ENCODE results near the gene ING5.

Gene ING5

DNA sequence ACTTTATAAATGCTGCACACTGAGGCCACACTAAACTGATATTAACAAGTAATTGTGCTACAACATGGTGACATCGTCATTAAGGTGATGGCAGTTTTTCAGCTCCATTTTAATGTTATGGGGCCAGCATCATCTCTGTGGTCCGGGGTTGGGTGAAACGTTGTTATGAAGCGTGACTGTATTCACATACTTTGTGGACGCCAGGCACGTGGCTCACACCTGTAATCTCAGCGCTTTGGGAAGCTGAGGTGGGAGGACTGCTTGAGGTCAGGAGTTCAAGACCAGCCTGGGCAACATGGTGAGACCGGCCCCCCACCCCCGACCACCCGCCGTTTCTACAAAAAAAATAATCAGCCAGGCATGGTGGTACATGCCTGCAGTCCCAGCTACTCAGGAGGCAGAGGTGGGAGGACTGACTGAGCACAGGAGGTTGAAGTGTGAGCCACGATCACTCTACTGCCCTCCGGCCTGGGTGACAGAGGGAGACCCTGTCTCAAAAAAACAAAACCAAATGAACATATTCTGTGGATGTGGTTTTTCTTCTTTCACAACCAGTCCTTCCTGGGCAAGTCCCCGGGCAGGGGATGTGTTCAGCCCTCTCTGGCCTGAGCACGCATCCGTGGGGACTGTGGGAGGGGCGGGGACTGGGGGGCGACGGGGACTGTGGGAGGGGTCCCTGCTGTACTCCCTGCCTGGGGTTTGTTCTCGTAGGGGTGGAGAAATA is 61.9 kb downstream of the ING5 start:
- DNase-seq, result no peak

DNA sequence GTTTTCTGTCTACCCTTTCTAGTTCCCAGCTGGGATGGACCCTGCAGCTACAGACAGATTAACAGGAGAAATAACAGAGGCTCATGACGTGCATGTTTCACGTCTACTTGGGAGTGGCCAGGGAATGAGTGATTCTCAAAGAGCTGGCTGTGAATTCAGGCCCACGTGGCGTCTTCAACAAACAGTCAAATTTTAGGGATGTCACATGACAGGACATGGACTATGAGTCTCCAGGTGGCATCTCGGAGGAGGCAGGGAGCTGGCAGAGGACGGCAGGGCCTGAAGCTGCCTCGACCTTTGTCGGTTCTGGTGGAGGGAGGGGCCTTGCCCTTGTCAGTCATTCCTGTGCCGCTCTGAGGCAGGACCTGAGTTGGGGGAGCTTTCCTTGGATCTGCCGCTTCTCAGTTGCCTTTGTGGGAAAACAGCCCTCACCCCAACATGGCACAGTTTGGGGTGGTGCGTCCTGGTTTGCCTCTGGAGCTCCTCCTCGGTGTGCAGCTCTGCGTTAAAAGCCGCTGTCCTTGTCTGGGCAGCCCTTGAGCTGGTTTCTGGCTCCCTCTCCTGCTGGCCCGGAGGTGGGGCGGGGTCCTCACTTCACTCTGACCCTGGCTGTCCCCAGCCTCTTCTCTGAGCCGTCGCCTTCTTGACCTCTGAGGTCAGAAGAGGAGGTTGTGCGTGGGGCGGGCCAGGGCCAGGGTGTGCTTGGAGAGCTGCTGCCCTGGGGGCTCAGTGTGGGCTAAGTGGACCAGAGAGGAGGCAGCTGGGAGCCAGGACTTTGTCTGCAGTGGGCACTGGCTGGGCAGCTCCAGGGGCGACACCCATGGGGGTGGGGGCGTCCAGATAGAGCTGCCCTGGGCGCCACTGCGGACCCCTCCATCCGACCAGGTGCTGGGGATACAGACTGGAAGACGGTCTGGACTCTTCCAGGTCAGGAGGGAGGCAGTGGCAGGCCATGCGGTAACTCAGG is 62.7 kb downstream of the ING5 start:
- DNase-seq, result no peak

DNA sequence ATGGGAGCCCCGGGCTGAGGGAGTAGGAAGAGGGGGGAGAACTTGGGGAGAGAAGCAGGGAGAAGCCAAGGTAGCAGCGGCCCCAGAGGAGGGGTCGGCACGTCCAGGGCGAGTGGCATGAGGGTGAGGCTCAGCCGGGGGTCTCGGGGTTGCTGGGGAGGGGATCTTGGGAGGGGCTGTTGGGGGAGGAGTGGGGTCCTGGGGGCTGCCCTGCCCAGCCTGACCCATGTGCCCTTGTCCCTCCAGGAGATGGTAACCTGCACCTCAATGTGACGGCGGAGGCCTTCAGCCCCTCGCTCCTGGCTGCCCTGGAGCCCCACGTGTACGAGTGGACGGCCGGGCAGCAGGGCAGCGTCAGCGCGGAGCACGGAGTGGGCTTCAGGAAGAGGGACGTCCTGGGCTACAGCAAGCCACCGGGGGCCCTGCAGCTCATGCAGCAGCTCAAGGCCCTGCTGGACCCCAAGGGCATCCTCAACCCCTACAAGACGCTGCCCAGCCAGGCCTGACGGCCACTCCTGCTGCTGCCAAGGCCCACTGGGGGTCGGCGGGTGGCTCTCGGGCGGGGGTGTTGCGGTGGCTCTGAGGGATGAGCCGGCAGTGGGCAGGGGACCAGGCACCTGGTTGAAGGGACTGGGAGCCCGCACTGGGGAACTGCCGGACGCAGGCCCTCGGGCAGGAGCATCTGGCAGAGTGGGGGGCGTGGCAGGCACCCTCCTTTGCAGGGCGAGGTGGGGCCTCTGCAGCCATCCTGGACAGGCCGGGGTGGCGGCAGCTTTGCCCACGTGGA is 65.8 kb downstream of the ING5 start:
- no peak for DNase-seq

DNA sequence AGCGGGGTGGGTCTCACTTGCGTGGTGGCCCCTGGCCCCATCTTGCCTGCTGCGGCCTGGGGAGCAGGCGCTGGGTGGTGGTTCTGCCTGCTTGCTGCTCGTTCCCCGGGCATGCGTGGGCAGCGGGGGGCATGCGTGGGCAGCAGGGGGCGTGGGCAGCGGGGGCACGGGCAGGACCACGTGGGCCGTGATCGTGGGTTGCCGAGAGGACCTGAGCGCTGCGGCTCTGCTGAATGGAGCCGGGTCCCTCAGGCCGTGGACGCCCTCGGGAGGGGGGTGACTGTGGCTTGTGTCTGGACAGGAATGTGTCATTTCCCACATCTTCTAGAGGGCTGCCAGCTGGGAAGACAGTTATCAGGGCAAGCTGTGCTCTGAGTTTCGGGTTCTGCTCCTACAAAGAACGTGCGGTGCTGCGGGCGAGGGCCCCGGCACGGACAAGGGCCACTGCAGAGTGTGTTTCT is 66.4 kb downstream of the ING5 start:
- DNase-seq, result no peak

DNA sequence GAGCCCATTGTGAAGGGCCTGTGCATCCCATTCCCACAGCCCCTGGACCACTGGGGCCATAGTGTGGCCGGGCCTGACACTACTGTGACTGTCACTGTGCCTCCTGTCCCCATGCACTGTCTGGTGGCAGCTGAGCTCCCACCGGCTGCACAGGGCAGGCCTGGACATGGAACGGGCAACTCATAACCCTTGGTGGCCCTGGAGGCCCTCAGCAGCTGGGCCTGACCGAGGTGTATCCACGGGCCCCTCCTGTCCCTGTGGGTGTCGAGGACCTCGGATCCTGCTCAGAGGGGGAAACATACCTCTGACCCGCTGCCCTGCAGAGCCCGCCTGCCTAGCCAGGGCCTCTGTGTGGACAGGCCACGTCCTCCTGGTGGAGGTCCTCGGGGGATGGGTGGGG is 67.0 kb downstream of the ING5 start:
- DNase-seq, result no peak

DNA sequence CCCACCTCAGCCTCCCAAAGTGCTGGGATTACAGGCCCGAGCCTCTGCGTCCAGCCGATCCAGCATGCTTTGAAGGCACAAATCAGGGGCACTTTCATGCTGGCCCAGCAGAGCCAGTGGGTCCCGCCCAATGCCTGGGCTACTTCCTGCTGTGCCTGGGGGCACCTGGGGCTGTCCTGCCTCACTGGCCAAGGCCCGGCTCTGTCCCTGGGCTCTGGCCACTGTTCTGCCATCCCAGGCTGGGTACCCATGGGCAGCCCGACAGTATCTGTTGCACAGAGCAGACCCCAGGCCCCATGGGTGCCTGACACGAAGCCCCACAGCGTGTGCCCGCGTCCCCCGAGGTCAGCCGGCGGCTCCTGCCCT is 68.0 kb downstream of the ING5 start:
- no peak for DNase-seq

DNA sequence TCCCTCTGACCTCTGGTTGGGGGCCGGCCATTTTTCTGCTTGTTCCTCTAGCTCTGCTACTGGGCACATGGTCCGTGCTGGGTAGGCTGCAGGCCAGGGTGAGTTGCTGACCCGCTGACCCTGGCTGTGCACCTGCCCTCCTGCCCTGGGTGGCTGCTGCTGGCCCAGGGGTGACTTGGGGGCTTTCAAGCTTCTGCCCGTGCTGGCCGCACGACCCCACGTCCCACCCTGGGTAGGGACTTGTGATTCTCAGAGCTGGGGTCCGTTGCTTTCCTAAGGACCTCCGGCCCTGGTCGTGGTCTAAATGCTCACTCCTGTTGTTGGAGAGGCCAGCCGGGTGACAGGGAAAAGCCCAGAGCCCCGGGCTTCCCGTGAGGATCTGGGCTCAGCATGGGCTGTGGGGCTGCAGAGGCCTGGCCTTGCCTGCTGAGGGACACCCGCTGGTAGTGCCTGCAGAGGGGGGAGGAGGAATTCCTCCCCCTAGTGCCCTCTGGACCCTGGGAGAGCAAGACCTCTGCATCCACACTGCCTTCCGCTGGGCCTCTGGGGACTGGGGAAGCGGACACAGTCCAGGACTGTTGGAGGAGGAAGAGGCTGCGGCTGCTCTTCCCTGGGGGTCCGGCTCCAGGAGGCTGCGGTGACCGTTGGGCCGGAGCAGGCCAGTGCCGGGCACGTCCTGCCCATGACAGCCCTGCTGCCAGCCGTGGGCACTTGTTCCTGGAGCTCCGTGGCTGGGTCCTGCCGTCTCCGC is 68.5 kb downstream of the ING5 start:
- DNase-seq, result no peak

DNA sequence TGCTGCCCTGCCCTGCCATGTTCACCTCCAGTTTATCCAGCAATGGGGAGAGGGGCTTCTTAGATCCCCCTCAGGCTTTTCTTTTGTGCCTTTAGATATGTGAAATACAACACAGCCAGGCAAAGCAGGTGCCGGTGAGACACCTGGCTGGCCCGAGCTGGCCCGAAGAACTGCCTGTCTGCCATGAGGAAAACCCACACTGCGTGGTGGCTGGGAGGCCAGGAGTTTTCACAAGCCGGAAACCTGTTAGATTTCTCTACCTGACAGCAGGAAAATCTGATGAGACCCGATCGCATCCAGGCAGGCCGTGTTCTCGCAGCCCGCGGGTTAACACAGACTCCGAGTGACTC is 69.1 kb downstream of the ING5 start:
- DNase-seq, result no peak

DNA sequence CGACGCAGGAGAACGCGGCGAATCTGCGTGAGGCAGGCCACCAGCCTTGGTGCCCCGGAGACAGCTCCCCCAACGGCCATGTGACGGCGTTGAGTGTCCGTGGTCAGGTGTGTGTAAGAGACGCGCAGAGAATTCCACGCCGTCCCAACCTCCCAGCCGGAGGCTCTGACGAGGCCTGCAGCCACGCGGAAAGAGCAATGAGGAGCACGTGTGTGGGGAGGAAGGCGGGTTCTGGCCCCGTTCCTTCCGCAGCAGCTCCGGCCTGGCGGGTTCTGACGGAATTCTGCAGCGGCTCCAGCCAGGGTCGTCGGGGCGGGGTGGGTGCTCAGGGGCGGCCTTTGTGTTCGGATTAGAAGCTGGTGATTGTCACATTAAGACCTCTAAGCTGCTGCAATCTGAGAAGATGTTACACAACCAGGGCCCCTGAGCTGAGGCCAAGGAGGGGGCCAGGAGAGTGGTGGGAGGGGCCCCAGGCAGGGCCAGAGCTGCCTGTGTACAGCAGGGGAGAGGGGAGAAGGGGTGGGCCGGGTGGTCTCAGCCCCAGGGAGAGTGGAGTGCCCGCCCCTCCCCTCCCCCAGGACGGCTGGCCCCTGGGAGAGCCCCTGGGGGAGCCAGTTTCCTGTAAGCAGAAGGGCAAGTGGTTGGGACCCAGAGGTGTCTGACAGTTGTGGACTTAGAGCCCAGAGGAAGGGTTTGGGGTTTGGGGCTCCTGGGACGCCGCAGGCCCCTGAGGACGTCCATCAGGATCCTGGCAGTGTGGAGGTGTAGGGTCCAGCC is 69.6 kb downstream of the ING5 start:
- no peak for DNase-seq

DNA sequence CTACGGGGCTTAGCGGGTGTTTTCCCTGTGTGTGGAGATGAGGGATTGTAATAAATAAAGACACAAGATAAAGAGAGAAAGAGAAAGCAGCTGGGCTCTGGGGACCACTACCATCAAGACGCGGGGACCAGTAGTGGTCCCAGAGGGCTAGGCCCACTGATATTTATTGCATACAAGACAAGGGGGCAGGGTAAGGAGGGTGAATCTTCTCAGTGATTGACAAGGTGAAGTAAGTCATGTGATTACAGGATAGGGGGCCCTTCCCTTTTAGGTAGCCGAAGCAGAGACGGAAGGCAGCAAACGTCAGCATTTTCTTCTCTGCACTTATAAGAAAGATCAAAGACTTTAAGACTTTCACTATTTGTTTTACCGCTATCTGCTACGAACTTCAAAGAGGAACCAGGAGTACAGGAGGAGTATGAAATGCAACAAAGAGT is 70.2 kb downstream of the ING5 start:
- no peak for DNase-seq

DNA sequence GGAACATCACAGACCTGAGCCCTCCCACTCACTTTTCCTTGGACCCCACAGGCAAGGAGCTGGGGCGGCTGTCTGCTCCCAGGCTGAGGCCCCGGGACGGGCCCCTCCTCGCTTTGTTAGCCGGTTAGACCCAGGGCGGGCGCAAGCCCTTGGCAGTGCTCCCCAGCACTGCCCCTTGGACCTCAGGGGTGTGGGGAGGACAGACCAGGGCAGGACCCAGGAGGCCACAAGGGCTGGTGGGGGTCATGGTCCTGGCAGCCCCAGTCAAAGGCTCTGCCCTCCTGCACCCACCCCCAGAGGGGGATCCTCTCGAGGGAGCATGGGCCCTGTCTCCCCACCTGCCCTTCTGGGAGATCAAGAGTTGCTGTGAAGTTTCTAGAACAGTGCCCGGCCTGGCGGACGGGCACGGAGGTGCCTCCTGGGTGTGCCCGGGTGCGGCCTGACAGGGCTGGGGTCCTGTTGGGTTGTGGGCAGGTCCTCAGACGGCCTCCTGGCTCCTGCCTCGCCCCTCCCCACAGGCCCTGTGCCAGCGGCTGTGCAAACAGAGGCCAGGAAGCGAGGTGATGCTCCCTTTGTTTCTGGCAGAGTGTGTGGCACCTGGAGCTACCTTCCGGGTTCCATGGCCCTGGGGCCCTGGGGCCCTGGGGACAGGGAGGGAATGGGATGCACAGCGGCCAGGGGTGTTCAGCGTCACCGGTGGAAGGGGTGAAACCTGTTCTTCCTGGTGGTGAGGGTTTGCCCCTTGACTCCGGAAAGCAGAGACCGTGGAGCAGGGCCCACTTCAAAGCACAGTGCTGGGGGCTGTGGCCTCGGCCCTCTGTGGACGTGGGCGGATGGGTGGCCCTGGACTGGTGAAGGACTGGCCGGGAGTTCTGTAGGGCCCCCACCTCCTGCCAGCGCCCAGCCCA is 71.9 kb downstream of the ING5 start:
- DNase-seq, result no peak

DNA sequence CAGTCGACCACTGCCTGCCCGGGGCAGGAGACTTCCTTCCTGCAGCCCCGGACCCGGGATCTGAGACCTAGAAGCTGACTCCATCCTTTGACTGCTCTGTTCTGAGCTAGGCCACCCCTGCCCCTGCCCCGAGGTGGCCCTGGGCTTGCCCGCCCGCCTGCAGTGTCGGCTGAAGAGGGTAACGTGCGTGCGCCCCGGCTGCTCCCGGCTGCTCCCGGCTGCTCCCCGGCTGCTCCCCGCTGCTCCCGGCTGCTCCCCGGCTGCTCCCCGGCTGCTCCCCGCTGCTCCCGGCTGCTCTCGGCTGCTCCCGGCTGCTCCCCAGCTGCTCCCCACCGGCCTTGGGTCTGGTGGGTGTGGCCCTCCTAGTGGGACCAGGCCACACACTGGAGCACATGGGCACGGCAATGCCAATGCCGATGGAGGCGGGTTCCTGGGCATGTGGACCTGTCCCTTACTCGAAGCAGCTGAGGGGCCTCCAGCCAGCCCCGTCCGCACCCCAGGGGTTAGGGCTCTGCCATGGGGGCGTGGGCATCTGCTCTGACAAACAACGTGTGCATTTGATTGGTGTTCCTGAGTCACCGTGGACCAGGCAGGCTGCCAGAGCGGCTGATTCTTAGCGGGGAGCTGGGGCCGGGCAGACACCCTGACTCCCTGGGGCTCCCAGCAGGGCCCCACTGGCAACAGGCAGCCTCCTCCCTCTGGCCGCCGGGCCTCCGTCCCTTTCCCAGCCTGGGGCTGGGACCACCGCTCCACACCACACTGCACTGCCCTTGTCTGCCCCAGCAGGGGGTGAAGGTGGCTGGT is 72.8 kb downstream of the ING5 start:
- DNase-seq, result no peak

DNA sequence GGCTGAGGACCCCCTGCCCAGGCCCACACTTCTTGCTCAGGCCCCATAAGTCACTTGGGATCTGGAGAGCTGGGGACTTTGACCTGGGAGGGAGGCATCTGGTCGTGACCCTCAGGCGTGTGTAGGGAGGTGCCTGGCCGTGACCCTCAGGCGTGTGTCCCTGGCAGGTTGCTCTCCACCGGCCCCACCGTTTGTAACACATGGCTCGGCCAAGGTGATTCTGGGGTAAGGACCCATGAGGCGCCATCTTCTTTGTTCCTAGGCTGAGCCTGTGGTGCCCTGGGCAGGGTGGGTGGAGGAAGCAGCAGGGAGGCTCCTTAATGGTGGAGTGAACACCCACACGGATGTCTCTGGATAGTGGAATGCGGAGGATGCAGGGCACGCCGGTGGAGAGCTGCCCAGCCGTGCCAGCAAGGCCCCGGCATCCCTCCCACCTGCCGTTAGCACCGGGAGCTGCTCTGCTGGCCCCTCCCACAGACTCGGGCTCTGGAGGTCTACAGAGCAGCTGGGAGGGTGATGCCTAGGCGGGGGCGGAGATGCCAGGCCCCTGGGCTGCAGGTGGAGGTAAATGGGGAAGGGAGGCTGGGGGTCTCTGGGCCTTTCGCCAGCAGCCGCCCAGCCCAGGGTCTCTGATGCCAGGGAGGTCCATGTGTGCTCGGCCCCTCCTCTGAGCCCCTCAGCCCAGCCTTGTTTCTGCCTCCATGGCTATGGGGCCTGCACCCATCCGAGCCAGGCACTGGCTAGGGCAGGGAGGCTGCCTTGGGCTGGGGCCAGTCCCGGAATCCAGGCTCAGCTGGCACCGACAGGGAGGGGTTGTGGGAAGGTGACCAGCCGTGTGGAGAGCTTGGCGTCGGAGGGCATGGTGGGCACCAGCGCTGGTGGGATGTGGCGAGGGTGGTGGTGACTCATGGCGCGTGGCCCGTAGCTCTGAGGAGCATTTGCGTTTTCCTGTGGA is 73.7 kb downstream of the ING5 start:
- DNase-seq, result no peak

DNA sequence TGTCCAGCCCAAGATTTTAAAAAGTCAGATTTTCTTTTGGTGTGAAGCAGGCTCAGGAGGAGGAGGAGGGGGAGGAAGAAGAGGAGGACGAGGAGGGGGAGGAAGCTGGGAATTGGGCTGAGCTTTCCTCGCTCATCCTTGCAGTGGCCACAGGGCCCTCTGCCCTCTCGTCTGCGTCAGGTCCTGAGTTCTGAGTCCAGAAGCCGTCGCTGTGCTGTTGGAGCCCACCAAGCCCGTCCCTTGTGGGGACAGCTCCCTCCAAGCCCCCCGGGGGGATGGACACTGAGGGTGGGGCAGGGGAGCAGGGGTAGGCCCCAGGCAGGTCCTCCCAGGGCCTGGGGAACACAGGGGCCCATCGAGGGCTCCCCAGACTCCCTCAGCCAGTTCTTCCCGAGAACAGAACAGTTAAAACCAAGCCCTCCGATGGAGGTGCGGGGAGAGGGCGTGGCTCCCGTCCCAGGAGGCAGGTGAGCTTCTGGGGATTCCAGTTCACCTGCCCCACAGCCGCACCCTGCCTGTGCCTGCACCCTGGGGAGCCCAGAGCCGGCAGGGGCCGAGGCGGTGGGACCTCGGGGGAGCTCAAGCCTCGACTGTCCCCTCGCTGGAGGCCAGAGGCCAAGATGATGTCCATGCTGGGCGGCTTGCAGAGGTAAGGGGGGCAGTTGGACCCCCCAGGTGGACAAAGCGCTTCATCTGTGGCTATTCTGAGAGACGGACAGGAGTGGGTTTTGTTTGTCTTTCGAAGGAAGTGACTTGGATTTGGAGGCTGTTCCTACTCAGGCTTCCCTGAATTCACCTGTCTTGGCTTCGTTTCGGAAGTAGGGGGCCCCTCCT is 74.7 kb downstream of the ING5 start, which contains the start of gene GAL3ST2:
Gene GAL3ST2 (plus strand): TSS at position 487 of the 834 bp plus-strand sequence. CDS start 134 bp downstream, at position 621.
- no peak for DNase-seq

DNA sequence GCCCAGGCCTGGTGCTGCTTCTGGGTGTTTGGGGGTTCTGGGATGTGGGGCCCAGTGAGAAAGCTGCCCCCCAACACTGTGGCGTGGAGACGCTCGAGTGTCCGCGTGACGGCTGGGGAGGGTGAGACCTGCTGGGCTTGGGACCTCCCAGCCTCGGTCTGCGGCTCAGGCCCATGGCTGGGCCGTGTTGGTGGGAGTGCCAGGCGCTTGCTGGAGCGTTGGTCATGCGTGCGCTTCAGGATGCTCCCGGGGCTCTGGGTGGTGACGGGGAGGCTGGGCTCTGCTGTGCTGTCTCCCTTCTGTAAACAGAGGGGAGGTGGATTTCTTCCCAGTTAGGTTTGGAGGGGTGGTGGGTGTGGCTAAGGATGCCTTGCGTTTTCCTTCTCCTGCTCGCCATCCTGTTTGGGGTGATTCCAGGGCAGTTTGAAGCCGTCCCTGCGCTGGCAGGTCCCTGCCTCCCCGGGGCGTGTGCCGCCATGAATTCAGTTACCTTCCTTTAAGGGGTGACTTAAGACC is 75.4 kb downstream of the ING5 start:
- no peak for DNase-seq

DNA sequence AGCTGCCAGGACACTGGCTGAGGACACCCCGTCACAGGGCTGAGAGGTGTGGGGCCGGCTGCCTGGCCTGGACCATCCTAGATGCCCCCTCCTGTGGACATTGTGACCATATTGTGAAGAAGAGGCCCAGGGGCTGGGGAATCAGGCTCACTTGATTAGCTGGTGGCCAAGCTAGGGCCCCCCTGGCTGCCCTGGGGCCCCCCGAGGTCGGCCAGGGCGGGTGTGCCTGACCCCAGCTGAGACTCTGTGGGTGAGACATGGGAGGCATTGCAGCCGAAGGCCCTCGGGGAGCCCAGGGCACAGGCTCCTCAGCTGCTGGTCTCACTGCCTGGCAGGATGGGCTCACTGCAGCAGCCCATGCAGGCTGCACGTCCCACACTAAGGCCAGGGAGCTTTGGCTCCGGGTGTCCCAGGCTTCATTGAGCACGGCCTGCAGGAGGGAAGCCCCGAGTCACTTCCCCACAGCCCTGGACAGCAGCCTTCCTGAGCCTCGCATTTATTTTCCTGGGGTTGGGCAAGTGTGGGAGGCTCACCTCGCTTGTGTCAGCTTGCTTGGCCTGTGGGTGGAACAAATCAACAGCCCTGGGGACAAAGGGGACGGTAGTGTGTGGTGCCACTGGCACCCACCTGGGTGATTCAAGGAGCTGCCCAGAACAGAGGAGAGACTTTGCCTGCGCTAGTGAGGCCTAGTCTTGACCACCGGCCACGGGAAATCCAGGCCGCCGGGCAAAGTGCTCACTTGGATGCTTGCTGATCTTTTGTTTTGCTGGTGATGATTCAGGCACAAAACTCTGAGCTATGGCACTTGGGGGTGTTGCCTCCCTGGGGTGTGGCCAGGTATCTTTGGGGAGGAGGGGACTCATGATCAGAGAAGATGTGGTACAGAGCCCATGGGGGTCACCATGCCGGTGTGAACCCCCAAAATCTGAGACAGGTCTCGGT is 76.1 kb downstream of the ING5 start:
- no peak for DNase-seq
